ENCODE data around the gene ANKRD12.

- TF ChIP-seq CTCF (tag by site-specific recombination; IDR thresholded peaks at IDR 0.05) (no peak), GLIS2 (tag by site-specific recombination; IDR thresholded peaks at IDR 0.05) (no peak), ZBTB44 (tag by site-specific recombination; IDR thresholded peaks at IDR 0.05) (no peak), ATF2 (tag by site-specific recombination; IDR thresholded peaks at IDR 0.05; ENCODE audit: low read depth) (no peak), PRDM10 (tag by site-specific recombination; IDR thresholded peaks at IDR 0.05) (no peak), ZBTB1 (tag by site-specific recombination; IDR thresholded peaks at IDR 0.05) (no peak), ZNF626 (tag by site-specific recombination; IDR thresholded peaks at IDR 0.05) (no peak), PATZ1 (tag by site-specific recombination; IDR thresholded peaks at IDR 0.05) (no peak), ZNF449 (tag by site-specific recombination; IDR thresholded peaks at IDR 0.05) (no peak), OSR2 (tag by site-specific recombination; IDR thresholded peaks at IDR 0.05) (no peak)
Measured at GRCh38 chr18:9260388-9261380, 124.1 kb downstream of the ANKRD12 start.

Measured in HEK293 (cell line).